Fibroblast of lung (primary cell): ENCODE data around the gene VPS41. TPM values are rescaled to one million over a fixed set of nuclear protein-coding genes. Genes with fewer than 3 reads are reported as not detected.
A peak's percentile ranks its signal among the peaks of the same experiment; 100 is the strongest.

Experiments used
- DNase-seq, 2 donors: peaks; one replicate each; pipeline versions ENCODE4 v3.0.0 to v3.0.0-alpha.2; 2010; ENCODE audit warnings: low read depth in 2 of 2
- H2AFZ ChIP-seq: 2 replicates; pipeline ENCODE4 v1.5.1; 2012; ENCODE audit warnings: low read length, control low read depth, inconsistent platforms
- H3K27ac ChIP-seq: 2 replicates; pipeline ENCODE4 v1.5.1; 2011; ENCODE audit warnings: low read length, control low read depth; ENCODE audit not compliant: insufficient read depth
- H3K27me3 ChIP-seq: 2 replicates; pipeline ENCODE4 v1.5.1; 2011; ENCODE audit warnings: mild to moderate bottlenecking, low read length; ENCODE audit not compliant: control insufficient read depth, insufficient read depth
- H3K36me3 ChIP-seq: 2 replicates; pipeline ENCODE4 v1.5.1; 2011; ENCODE audit warnings: low read length; ENCODE audit not compliant: control insufficient read depth, insufficient read depth
- H3K4me1 ChIP-seq: 2 replicates; pipeline ENCODE4 v1.5.1; 2011; ENCODE audit warnings: low read length; ENCODE audit not compliant: control insufficient read depth, insufficient read depth; ENCODE audit errors: extremely low read depth
- H3K4me2 ChIP-seq: 2 replicates; pipeline ENCODE4 v1.5.1; 2011; ENCODE audit warnings: low read length, control low read depth; ENCODE audit not compliant: insufficient read depth; ENCODE audit errors: extremely low read depth
- H3K4me3 ChIP-seq, 4 experiments: fragments of 200-600 bp in 1 of 4; sonication (generic) in 1 of 4; replicated peaks in 1 of 4; 2 replicates each; pipeline ENCODE4 v1.5.1; 2011 to 2016; ENCODE audit warnings: low read length in 4 of 4, low read depth in 3 of 4, mild to moderate bottlenecking in 3 of 4, control low read depth in 2 of 4, inconsistent platforms in 1 of 4, mixed read lengths in 1 of 4; ENCODE audit not compliant: insufficient read depth in 1 of 4; ENCODE audit errors: control extremely low read depth in 1 of 4
- H3K79me2 ChIP-seq: 2 replicates; pipeline ENCODE4 v1.5.1; 2012; ENCODE audit warnings: mild to moderate bottlenecking, low read length, inconsistent platforms; ENCODE audit not compliant: control insufficient read depth, insufficient read depth
- H3K9ac ChIP-seq: 2 replicates; pipeline ENCODE4 v1.5.1; 2011; ENCODE audit warnings: mild to moderate bottlenecking, low read length, control low read depth; ENCODE audit not compliant: insufficient read depth
- H3K9me3 ChIP-seq: 2 replicates; pipeline ENCODE4 v1.5.1; 2012; ENCODE audit warnings: low read depth, low read length; ENCODE audit not compliant: control insufficient read depth, insufficient read depth
- H4K20me1 ChIP-seq: 2 replicates; pipeline ENCODE4 v1.5.1; 2011; ENCODE audit warnings: low read length; ENCODE audit not compliant: control insufficient read depth, insufficient read depth; ENCODE audit errors: extremely low read depth
- EZH2 ChIP-seq: IDR thresholded peaks from 2 replicates; pipeline ENCODE4 v1.5.1; 2012; ENCODE audit warnings: low read length, control low read depth, mild to moderate bottlenecking; ENCODE audit errors: missing control alignments
- polyA plus RNA-seq, 2 donors: library from polyadenylated mRNA; depleted of rRNA in 1 of 2; stranded (reverse) in 1 of 2; unstranded in 1 of 2; fragments of >200 nt; gene quantifications; 2 replicates each; pipeline ENCODE4 v1.2.1, GENCODE V29; 2011 to 2012; ENCODE audit warnings: missing spikeins in 1 of 2
- total RNA-seq: library from RNA; depleted of rRNA; stranded (reverse); fragments of >200 nt; gene quantifications from 2 replicates; pipeline ENCODE4 v1.2.1, GENCODE V29; 2014
- TF ChIP-seq, protein P1 (sequence below), 2 donors: IDR thresholded peaks in 1 of 2; conservative IDR thresholded peaks in 1 of 2; 1 replicate in 1 of 2; 2 replicates in 1 of 2; pipeline ENCODE4 v1.5.1; 2011 to 2012; ENCODE audit warnings: low read length in 2 of 2, control low read depth in 1 of 2, inconsistent platforms in 1 of 2, low read depth in 1 of 2, mild to moderate bottlenecking in 1 of 2

Gene VPS41
- total and polyA plus RNA-seq, 2 donors (not counting 1 experiment from before 2014, with no cell fraction given) = 55.5 to 66.7 TPM

DNA sequence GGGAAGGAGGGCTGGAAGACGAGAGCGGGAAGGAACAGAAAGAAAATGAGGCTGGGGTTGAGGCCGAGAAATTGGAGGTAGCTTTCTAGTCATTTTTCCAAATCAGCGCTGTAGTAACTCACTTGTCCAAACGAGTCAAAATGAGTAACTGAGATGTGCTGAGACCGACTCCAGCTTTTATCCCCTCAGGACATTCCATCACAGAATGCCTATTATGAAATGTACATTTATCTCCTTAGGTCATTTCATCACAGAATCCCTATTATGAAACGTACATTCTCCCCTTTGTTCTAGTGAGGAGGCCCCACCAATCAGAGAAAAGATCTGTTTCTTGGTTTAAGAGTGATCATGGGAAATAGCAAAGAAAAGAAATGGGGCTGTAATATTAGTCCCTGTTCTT, 222.1 kb downstream of the VPS41 start:
- DNase-seq = no peak
- H3K4me1 ChIP-seq = no peaks in the 10 kb centered on the region
- no peak overlapping the region for H3K27ac ChIP-seq
- TF ChIP-seq, protein P1, sequence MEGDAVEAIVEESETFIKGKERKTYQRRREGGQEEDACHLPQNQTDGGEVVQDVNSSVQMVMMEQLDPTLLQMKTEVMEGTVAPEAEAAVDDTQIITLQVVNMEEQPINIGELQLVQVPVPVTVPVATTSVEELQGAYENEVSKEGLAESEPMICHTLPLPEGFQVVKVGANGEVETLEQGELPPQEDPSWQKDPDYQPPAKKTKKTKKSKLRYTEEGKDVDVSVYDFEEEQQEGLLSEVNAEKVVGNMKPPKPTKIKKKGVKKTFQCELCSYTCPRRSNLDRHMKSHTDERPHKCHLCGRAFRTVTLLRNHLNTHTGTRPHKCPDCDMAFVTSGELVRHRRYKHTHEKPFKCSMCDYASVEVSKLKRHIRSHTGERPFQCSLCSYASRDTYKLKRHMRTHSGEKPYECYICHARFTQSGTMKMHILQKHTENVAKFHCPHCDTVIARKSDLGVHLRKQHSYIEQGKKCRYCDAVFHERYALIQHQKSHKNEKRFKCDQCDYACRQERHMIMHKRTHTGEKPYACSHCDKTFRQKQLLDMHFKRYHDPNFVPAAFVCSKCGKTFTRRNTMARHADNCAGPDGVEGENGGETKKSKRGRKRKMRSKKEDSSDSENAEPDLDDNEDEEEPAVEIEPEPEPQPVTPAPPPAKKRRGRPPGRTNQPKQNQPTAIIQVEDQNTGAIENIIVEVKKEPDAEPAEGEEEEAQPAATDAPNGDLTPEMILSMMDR (conservative IDR thresholded peaks at IDR 0.05 in 1 of 2, IDR thresholded peaks at IDR 0.05 in 1 of 2; ENCODE audit: low read depth in 1 of 2, low read length in 2 of 2) = no peak
- no peak for TF ChIP-seq EZH2
- H2AFZ ChIP-seq = no peak overlapping the region
- H3K79me2 ChIP-seq = no peaks in the 10 kb centered on the region
- H3K4me2 ChIP-seq = no peak overlapping the region
- H3K9ac ChIP-seq = no peak overlapping the region
- no peaks in the 10 kb centered on the region for H3K36me3 ChIP-seq
- H4K20me1 ChIP-seq = no peaks in the 10 kb centered on the region
- H3K27me3 ChIP-seq = no peaks in the 10 kb centered on the region
- H3K4me3 ChIP-seq = no peak overlapping the region
- no peaks in the 10 kb centered on the region for H3K9me3 ChIP-seq

DNA sequence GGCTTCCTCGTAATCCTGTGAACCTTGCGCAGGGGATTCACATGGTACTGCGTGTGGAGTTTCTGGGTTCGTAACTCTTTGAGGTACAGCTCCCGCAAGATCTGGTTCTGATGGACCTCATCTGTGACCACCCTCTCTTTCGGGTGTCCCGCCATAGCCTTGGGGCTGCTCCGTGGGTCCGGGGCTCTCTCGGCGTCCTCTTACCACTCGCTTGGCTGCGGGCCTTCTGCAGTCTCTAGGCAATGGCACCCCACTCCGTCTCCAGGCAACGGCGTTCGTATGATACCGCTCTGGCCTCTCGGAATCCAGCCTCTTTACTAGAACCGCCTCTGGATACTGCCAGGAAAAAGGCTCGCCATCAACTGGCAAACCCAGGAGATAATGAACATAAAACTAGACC, 223.1 kb downstream of the VPS41 start:
- no peak for DNase-seq
- Histone ChIP-seq H3K4me1 (no peaks in the 10 kb centered on the region), H3K36me3 (no peaks in the 10 kb centered on the region), H3K9me3 (no peaks in the 10 kb centered on the region), H3K27ac (no peak overlapping the region), H3K79me2 (no peaks in the 10 kb centered on the region), H2AFZ (no peak overlapping the region), H4K20me1 (no peaks in the 10 kb centered on the region), H3K9ac (no peak overlapping the region), H3K4me2 (no peak overlapping the region), H3K27me3 (no peaks in the 10 kb centered on the region), H3K4me3 (no peak overlapping the region)
- TF ChIP-seq, protein P1 (conservative IDR thresholded peaks at IDR 0.05 in 1 of 2, IDR thresholded peaks at IDR 0.05 in 1 of 2; ENCODE audit: low read depth in 1 of 2, low read length in 2 of 2) = no peak
- no peak for TF ChIP-seq EZH2

DNA sequence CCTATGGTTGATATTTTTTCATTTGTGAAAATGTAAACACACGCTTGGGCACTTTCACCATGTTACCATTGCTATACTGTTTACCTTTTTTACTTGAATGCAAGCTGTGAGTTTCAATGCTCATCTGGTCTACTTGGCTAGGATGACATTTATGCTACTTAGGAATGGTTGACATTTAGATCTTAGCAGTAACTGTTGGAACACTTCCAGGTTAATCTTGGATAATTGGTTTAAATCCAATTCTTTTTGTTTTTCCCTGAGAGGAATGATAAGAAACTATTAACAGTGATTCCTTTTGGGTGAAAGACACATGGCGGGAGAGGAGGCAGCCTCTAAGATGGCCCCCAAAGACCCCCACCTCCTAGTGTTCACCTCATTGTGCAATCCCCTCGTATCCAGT, 226.4 kb downstream of the VPS41 start:
- H3K4me1 ChIP-seq = no peaks in the 10 kb centered on the region
- H3K4me3 ChIP-seq = no peak overlapping the region
- no peaks in the 10 kb centered on the region for H3K9me3 ChIP-seq
- H3K36me3 ChIP-seq = no peaks in the 10 kb centered on the region
- H3K27ac ChIP-seq = no peak overlapping the region
- H3K27me3 ChIP-seq = no peaks in the 10 kb centered on the region
- H3K9ac ChIP-seq = no peak overlapping the region
- no peaks in the 10 kb centered on the region for H3K79me2 ChIP-seq
- no peak overlapping the region for H3K4me2 ChIP-seq
- TF ChIP-seq EZH2 = no peak
- TF ChIP-seq, protein P1 (conservative IDR thresholded peaks at IDR 0.05 in 1 of 2, IDR thresholded peaks at IDR 0.05 in 1 of 2; ENCODE audit: low read depth in 1 of 2, low read length in 2 of 2) = no peak
- H4K20me1 ChIP-seq = no peaks in the 10 kb centered on the region
- DNase-seq = peak in 1 of 2 donors; percentile 21
- no peak overlapping the region for H2AFZ ChIP-seq
